ENCODE results near the gene TBCCD1.

DNA sequence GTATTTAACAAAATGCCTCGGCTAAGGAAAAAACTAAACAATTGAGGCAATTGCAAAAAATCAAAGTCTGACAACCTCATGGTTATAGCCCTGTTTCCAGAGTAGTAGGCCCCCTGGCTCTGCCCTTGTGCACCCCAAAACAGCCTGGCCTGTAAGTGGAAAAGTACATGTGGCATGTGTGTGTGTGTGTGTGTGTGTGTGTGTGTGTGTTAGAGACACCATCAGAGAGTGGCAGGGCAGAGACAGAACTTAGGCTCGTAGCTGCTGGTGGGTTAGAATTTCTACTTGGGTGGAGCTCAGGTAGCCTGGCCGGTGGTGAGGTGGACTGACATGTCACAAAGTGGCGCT lies 31.6 kb upstream of the TBCCD1 start:
- TF ChIP-seq CTCF (IDR thresholded peaks at IDR 0.05; ENCODE audit: low read length) (no peak), EZH2 (IDR thresholded peaks at IDR 0.05; ENCODE audit: borderline replicate concordance, low read length) (no peak)

Measured in OCI-LY1 (cell line).